C4-2B (cell line): Measurements from ENCODE around the gene WDR55.
"Not testable (repeated sequence)": the region's sequence is repeated elsewhere in the genome, so short reads cannot be mapped to it uniquely, and the experiment has no call there.

Source experiments
- H3K27ac ChIP-seq: fragments of 450-650 bp; 2 replicates; pipeline ENCODE4 v1.5.1; 2017
- ZFX ChIP-seq: fragments of 450-650 bp; IDR thresholded peaks from 2 replicates; pipeline ENCODE4 v1.6.1; 2017
- TF ChIP-seq, protein P1 (sequence below): fragments of 450-650 bp; conservative IDR thresholded peaks from 2 replicates; pipeline ENCODE4 v1.5.1; 2017; ENCODE audit warnings: mild to moderate bottlenecking

WDR55 gene

DNA sequence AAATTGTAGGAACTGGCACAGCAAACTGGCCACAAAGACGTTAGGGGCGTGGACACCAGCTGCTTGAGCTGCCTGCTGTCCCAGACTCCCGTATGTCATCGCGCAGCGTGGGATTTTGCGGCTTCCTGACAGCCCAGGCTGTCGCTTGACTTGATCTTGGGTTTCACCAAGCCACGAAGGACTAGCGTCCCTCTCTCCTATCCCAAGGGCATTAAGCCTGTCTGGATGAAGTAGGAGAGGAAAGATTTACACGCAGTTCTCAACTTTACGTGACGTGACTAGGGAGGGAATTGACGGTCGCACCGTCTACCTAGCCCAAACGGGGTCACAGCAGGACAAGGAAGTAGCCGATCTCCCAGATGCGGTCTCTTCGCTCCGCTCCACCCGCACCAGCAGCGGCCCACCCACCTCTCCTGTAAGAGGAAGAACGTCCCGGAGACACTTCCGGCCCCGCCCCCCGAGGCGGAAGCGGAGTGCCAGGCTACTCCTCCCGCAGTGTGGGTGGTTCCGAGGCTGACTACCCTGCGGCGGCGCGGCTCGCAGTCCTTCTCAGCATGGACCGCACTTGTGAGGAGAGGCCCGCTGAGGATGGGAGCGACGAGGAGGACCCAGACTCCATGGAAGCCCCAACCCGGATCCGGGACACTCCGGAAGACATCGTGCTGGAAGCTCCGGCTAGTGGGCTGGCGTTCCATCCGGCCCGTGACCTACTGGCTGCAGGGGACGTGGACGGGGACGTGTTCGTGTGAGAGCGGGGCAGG, at the start of gene WDR55:
Gene WDR55, plus strand, starts transcription at position 546 of the 761 bp plus-strand sequence. Its CDS starts 9 bp downstream, at position 555.
- peak within 1 kb of the TSS; percentile 88 for H3K27ac ChIP-seq

GRCh38 chr5:140622301-140622700, 42.4 kb upstream of the WDR55 start:
- no peak for TF ChIP-seq ZFX
- TF ChIP-seq, protein P1, sequence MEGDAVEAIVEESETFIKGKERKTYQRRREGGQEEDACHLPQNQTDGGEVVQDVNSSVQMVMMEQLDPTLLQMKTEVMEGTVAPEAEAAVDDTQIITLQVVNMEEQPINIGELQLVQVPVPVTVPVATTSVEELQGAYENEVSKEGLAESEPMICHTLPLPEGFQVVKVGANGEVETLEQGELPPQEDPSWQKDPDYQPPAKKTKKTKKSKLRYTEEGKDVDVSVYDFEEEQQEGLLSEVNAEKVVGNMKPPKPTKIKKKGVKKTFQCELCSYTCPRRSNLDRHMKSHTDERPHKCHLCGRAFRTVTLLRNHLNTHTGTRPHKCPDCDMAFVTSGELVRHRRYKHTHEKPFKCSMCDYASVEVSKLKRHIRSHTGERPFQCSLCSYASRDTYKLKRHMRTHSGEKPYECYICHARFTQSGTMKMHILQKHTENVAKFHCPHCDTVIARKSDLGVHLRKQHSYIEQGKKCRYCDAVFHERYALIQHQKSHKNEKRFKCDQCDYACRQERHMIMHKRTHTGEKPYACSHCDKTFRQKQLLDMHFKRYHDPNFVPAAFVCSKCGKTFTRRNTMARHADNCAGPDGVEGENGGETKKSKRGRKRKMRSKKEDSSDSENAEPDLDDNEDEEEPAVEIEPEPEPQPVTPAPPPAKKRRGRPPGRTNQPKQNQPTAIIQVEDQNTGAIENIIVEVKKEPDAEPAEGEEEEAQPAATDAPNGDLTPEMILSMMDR, result no peak

More for the DNA sequence above, at the start of gene WDR55:
- TF ChIP-seq, protein P1, result no peak
- no peak for TF ChIP-seq ZFX

GRCh38 chr5:140623061-140623460, 41.6 kb upstream of the WDR55 start:
- not testable (repeated sequence) for H3K27ac ChIP-seq

More at GRCh38 chr5:140622301-140622700, 42.4 kb upstream of the WDR55 start:
- H3K27ac ChIP-seq, result no peak overlapping the region

GRCh38 chr5:140624886-140625285, 39.8 kb upstream of the WDR55 start:
- not testable (repeated sequence) for H3K27ac ChIP-seq

DNA sequence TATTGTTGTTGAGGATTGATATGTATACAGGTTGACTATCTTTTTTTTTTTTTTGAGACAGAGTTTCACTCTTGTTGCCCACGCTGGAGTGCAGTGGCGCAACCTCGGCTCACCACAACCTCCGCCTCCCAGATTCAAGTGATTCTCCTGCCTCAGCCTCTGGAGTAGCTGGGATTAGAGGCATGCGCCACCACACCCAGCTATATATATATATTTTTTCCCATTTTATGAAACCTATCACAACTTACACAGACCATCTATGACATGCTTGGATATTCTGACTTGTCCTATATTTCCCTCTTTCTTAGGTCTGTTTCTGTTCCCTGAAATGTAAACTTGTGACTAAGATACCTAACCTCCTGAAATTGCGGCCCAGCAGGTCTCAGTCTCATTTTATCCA, 36.7 kb upstream of the WDR55 start:
- H3K27ac ChIP-seq, result no peak overlapping the region
- TF ChIP-seq, protein P1, result no peak
- no peak for TF ChIP-seq ZFX

GRCh38 chr5:140628711-140629110, 36.0 kb upstream of the WDR55 start:
- no peak for TF ChIP-seq ZFX
- TF ChIP-seq, protein P1, result no peak
- H3K27ac ChIP-seq, result no peak overlapping the region

- TF ChIP-seq ZFX, result no peak
- TF ChIP-seq, protein P1, result no peak
- H3K27ac ChIP-seq, result no peak overlapping the region
These were observed 34.2 kb upstream of the WDR55 start for GRCh38 chr5:140630292-140631035.

GRCh38 chr5:140631036-140631417, 33.7 kb upstream of the WDR55 start:
- TF ChIP-seq, protein P1, result no peak
- TF ChIP-seq ZFX, result no peak
- H3K27ac ChIP-seq, result no peak overlapping the region
